Measurements from ENCODE around the gene PAK5. TPM values are rescaled to one million over a fixed set of nuclear protein-coding genes. Genes with fewer than 3 reads are reported as not detected.

The PAK5 gene
- polyA plus RNA-seq, 2 of the 4 experiments (the other 2 are of a cell fraction), result 0.01 TPM; not detected in 1

DNA sequence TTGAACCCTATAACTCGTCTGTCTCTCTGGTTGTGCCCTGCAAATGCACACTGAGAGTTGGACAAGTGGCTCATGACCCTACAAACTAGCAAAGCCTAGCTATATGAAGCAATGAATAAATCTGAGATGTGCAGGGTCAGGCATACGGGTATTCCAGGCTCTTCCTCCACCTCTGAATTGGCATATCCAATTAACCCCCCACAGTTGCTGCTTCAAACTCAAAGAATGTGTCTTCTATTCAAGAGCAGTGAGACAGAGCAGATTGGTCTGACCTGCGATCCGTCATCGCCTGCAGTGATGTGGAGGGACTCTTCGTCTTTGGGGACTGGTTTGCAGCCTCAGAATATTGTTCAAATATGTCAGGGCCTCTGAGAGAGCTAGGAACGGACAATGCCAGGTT is 264.7 kb downstream of the PAK5 start (continued):
- TF ChIP-seq, protein P1, sequence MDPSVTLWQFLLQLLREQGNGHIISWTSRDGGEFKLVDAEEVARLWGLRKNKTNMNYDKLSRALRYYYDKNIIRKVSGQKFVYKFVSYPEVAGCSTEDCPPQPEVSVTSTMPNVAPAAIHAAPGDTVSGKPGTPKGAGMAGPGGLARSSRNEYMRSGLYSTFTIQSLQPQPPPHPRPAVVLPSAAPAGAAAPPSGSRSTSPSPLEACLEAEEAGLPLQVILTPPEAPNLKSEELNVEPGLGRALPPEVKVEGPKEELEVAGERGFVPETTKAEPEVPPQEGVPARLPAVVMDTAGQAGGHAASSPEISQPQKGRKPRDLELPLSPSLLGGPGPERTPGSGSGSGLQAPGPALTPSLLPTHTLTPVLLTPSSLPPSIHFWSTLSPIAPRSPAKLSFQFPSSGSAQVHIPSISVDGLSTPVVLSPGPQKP (IDR thresholded peaks at IDR 0.05; ENCODE audit: low read depth, low read length), result no peak
- TF ChIP-seq EP300 (IDR thresholded peaks at IDR 0.05), result no peak

DNA sequence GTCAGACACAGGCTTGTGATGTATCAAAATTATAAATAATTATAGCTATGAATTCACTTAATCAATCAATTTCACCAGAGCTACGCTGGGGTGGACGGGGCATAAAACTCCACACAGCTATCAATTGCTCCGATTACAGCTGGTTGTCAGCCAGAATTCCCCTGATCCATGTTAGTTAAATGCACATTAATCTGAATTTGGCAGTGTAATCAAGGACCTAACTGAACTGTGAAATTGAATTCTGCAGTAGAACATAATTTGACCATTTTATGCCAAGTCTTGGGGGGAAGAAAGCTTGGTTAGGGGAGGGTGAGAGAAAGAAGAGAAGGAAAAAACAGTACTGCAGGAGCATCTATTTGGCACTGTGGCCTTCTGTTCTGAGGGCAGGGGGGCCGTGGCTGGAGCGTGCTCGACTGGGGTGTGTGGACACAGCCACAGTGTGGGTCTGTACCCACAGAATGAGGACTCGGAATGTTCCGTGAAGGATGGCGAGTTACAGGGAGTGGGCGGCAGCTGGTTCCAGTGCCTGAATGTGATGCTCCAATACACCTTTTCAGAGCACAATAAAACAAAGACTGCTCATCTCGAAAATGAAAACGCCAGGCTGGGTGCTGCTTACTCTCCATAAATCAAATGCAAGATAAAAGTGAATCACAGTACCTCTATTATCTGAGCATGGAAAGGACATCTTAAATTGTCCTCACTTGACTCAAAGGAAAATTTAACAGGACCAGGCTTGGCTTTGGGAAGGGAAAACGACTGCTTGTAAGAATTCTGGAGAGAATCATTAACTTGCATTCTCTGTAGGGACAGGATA is 265.3 kb downstream of the PAK5 start:
- DNase-seq (ENCODE audit: low read depth in 1 of 2, low spot score in 1 of 2), result no peak
- Histone ChIP-seq H3K9me3 (no peaks in the 10 kb centered on the region), H3K4me3 (no peak overlapping the region), H3K27ac (no peak overlapping the region), H3K4me2 (no peak overlapping the region), H3K4me1 (no peaks in the 10 kb centered on the region)
- TF ChIP-seq HOXA7 (CRISPR knock-in tag; IDR thresholded peaks at IDR 0.05) (no peak), ZFP36 (IDR thresholded peaks at IDR 0.05; ENCODE audit: borderline replicate concordance, partially characterized antibody) (no peak), NPAS2 (CRISPR knock-in tag; IDR thresholded peaks at IDR 0.05; ENCODE audit: borderline replicate concordance) (no peak), HOXB13 (CRISPR knock-in tag; IDR thresholded peaks at IDR 0.05; ENCODE audit: low read depth) (no peak), POLR2A (IDR thresholded peaks at IDR 0.05; ENCODE audit: low read length) (no peak), TP53 (CRISPR knock-in tag; IDR thresholded peaks at IDR 0.05) (no peak), EHF (CRISPR knock-in tag; IDR thresholded peaks at IDR 0.05) (no peak), TFCP2L1 (CRISPR knock-in tag; IDR thresholded peaks at IDR 0.05) (no peak), CHD4 (IDR thresholded peaks at IDR 0.05; ENCODE audit: borderline replicate concordance) (no peak), SMC3 (IDR thresholded peaks at IDR 0.05) (no peak), FOSL2 (IDR thresholded peaks at IDR 0.05) (no peak), FOSL2 (CRISPR knock-in tag; IDR thresholded peaks at IDR 0.05) (no peak), NR3C1 (IDR thresholded peaks at IDR 0.05) (no peak), HOXB5 (CRISPR knock-in tag; IDR thresholded peaks at IDR 0.05) (no peak), CEBPB (IDR thresholded peaks at IDR 0.05) (no peak), CBX8 (IDR thresholded peaks at IDR 0.05) (no peak)
- TF ChIP-seq, protein P2, sequence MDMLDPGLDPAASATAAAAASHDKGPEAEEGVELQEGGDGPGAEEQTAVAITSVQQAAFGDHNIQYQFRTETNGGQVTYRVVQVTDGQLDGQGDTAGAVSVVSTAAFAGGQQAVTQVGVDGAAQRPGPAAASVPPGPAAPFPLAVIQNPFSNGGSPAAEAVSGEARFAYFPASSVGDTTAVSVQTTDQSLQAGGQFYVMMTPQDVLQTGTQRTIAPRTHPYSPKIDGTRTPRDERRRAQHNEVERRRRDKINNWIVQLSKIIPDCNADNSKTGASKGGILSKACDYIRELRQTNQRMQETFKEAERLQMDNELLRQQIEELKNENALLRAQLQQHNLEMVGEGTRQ (IDR thresholded peaks at IDR 0.05), result no peak
- TF ChIP-seq, protein P3, sequence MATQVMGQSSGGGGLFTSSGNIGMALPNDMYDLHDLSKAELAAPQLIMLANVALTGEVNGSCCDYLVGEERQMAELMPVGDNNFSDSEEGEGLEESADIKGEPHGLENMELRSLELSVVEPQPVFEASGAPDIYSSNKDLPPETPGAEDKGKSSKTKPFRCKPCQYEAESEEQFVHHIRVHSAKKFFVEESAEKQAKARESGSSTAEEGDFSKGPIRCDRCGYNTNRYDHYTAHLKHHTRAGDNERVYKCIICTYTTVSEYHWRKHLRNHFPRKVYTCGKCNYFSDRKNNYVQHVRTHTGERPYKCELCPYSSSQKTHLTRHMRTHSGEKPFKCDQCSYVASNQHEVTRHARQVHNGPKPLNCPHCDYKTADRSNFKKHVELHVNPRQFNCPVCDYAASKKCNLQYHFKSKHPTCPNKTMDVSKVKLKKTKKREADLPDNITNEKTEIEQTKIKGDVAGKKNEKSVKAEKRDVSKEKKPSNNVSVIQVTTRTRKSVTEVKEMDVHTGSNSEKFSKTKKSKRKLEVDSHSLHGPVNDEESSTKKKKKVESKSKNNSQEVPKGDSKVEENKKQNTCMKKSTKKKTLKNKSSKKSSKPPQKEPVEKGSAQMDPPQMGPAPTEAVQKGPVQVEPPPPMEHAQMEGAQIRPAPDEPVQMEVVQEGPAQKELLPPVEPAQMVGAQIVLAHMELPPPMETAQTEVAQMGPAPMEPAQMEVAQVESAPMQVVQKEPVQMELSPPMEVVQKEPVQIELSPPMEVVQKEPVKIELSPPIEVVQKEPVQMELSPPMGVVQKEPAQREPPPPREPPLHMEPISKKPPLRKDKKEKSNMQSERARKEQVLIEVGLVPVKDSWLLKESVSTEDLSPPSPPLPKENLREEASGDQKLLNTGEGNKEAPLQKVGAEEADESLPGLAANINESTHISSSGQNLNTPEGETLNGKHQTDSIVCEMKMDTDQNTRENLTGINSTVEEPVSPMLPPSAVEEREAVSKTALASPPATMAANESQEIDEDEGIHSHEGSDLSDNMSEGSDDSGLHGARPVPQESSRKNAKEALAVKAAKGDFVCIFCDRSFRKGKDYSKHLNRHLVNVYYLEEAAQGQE (IDR thresholded peaks at IDR 0.05), result no peak
- TF ChIP-seq, protein P4, sequence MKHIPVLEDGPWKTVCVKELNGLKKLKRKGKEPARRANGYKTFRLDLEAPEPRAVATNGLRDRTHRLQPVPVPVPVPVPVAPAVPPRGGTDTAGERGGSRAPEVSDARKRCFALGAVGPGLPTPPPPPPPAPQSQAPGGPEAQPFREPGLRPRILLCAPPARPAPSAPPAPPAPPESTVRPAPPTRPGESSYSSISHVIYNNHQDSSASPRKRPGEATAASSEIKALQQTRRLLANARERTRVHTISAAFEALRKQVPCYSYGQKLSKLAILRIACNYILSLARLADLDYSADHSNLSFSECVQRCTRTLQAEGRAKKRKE (CRISPR knock-in tag; IDR thresholded peaks at IDR 0.05; ENCODE audit: low read depth), result no peak
- TF ChIP-seq, protein P5, sequence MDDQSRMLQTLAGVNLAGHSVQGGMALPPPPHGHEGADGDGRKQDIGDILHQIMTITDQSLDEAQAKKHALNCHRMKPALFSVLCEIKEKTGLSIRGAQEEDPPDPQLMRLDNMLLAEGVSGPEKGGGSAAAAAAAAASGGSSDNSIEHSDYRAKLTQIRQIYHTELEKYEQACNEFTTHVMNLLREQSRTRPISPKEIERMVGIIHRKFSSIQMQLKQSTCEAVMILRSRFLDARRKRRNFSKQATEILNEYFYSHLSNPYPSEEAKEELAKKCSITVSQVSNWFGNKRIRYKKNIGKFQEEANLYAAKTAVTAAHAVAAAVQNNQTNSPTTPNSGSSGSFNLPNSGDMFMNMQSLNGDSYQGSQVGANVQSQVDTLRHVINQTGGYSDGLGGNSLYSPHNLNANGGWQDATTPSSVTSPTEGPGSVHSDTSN (IDR thresholded peaks at IDR 0.05), result no peak
- ChIA-PET POLR2A (no interaction called here), CTCF (interaction anchor here (0.6 to 1.3 kb wide), 5 partner anchors 17 to 770 kb away, joined by 3 to 4 read pairs (median 3); no protein-coding TSS in a partner anchor)
- ATAC-seq, result no peak
- FAIRE-seq, result no peak
- 70% methylated on average over 13 of the region's 13 CpGs for WGBS (ENCODE audit: missing lambda C conversion rate)
